GM19463 (cell line): ENCODE data around the gene LSS.
"Not testable (repeated sequence)": the region's sequence is repeated elsewhere in the genome, so short reads cannot be mapped to it uniquely, and the experiment has no call there.

Experiments used
- ATAC-seq: cut with Tn5 transposase; IDR thresholded peaks from one replicate; pipeline ENCODE4 v1.9.1; 2021; ENCODE audit warnings: mild to moderate bottlenecking, moderate library complexity; ENCODE audit not compliant: unreplicated experiment

Gene LSS

DNA sequence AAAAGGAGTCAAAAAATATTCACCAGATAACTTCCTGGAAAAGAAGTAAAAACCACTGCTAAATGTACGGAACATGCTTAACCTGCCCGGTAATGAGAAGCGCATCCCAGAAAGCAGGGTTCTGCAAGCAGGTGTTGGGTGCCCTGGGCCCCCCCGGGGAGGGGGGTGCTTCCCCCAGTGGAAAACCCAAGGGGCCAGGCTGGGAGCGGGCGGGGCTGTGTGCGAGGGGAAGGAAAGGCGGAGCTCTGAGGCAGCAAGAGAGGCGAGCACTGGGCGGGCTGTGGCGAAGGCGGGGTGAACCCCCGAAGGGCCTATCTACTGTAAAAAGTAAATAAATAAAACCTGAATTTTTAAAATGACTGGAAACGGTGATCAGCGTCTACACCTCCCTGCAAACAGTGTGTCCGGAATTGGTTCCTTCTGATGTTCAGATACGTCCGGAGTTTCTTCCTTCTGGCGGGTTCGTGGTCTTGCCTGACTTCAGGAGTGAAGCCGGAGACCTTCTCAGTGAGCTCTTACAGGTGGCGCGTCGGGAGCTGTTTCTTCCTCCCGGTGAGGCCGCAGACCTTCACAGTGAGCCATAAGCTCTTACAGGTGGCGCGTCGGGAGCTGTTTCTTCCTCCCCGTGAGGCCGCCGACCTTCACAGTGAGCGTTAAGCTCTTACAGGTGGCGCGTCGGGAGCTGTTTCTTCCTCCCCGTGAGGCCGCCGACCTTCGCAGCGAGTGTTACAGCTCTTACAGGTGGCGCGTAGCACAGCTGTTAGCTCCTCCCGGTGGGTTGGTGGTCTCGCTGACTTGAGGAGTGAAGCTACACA, 86.6 kb downstream of the LSS start:
- ATAC-seq: no peak

DNA sequence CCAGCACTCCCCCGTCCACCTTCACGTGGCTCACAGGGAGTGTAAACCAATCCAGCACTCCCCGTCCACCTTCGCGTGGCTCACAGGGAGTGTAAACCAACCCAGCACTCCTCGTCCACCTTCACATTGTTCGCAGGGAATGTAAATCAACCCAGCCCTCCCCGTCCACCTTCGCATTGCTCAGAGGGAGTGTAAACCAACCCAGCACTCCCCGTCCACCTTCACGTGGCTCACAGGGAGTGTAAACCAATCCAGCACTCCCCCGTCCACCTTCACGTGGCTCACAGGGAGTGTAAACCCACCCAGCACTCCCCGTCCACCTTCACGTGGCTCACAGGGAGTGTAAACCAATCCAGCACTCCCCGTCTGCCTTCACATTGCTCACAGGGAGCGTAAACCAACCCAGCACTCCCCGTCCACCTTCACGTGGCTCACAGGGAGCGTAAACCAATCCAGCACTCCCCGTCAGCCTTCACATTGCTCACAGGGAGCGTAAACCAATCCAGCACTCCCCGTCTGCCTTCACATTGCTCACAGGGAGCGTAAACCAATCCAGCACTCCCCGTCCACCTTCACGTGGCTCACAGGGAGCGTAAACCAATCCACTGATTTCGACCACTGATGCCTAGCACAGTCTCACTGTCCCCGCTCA, 88.1 kb downstream of the LSS start:
- not testable (repeated sequence) for ATAC-seq

DNA sequence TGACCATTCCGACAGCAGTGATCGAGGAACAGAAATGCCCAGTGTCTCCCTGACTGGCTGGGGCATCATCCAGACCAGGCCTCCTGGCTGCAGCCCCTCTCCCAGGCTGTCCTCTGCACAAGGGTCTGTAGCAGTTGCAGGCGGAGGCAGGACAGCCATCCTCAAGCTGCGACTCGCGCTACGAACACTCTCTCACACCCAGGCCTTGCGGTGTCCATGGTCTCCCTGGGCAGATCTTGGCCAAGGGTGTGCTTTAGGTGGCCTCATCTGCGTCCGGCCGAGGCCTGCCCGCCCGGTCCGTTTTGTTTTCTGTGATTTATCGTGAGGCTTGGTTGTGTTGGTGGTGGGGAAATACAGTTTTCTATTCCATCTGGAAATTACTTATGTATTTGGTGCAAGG, 88.9 kb downstream of the LSS start:
- no peak for ATAC-seq

DNA sequence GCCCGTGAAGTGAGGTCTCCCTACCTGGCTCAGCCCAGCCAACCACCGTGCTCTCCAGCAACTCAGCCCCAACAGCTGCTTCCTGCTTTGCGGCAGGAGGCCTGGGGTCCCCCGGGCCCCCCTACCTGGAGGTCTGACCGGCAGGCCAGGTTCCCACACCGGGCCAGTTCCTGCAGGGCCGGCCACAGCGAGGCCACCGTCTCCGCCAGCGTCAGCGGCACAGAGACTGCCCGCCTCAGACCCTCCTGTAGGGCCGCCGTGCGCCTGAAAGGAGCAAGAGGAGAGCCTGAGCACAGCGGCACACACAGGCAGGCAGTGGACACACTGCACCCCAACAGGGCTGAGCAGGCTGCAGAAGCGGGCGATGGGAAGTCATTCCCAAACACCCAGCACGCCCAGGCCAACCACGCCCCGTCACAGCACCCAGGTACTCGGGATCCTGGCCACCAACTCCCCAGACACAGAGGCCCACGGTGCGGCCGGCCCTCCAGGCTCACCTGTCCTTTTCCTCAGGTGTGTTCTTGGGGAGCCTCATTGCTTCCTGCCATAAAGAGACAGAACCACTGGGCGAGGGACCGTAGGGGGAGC, 90.1 kb downstream of the LSS start:
- no peak for ATAC-seq
